Urinary bladder (tissue), 4 donors: ENCODE data around the gene TMEM178B. TPM values are rescaled to one million over a fixed set of nuclear protein-coding genes. Genes with fewer than 3 reads are reported as not detected.

Experiments used
- DNase-seq: peaks from one replicate; pipeline ENCODE4 v3.0.0-alpha.2; 2015; ENCODE audit errors: extremely low spot score
- H3K27ac ChIP-seq: one replicate; pipeline ENCODE4 v1.5.1; 2013; ENCODE audit warnings: low read depth, mild to moderate bottlenecking, moderate library complexity
- H3K36me3 ChIP-seq: one replicate; pipeline ENCODE4 v1.6.1; 2013; ENCODE audit warnings: mild to moderate bottlenecking, moderate library complexity; ENCODE audit not compliant: insufficient read depth
- H3K4me1 ChIP-seq: one replicate; pipeline ENCODE4 v1.6.1; 2013; ENCODE audit warnings: mild to moderate bottlenecking, moderate library complexity; ENCODE audit not compliant: insufficient read depth
- H3K4me3 ChIP-seq: one replicate; pipeline ENCODE4 v1.5.1; 2013; ENCODE audit warnings: low read depth, low read length
- WGBS: extraction: QIAGEN DNeasy Blood & Tissue Kit; methylation state at CpG from one replicate; pipeline ENCODE4 v1.1.7; 2013; 5-methylcytosine and 5-hydroxymethylcytosine counted together
- polyA plus RNA-seq: library from polyadenylated mRNA; stranded (reverse); fragments of 200-250 nt; gene quantifications from one replicate; pipeline ENCODE4 v1.2.3, GENCODE V29; 2013
- total RNA-seq: library from RNA; depleted of rRNA; stranded (reverse); fragments of >200 nt; gene quantifications from one replicate; pipeline ENCODE4 v1.2.3, GENCODE V29; 2014
- donor health status: healthy with polysubstance abuse.
- donor health status: healthy.

Gene TMEM178B
- total and polyA plus RNA-seq, 2 donors, result 0.57 to 2.0 TPM

DNA sequence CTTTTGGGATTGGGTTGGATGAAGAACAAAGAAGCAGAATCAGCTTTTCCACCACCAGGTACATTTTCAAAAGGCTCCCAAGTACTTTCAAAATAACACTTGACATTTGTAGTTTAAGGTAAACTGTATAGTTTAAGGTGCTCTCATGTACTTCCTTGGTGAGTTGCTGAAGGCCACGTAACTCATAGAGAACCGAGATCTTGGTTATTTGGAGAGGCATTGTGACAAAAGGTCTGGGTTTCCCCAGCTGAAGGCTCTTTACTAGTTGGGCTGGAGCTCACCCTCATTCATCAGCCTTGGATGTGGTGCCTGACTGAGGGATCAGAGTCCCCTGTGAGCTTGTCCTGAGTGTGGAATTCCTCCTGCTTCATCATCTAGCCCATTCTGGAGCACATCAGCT, 191.8 kb downstream of the TMEM178B start:
- WGBS, result 79% methylated on average over 2 of the region's 2 CpGs
- Histone ChIP-seq H3K36me3 (no peaks in the 10 kb centered on the region), H3K4me1 (no peaks in the 10 kb centered on the region), H3K27ac (no peak overlapping the region), H3K4me3 (no peak overlapping the region)
- no peak for DNase-seq

DNA sequence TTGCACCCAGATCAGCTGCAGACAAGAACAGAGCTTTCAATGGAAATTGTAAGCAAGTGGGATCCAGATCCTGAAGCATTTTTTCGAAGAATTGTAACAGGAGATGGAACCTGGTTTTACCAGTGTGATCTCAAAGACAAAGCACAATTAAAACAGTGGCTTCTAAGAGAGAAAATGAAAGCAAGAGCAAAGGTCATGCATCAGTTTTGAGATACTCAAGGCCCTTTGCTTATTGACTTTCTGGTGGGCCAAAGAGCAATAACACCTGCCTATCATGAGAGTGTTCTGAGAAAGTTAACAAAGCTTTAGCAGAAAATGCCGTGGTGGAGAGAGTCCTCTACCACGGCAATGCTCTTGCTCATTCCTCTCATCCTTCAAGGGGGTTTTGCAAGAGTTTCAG, 194.8 kb downstream of the TMEM178B start:
- no peak overlapping the region for H3K4me3 ChIP-seq
- H3K36me3 ChIP-seq, result no peaks in the 10 kb centered on the region
- H3K4me1 ChIP-seq, result no peaks in the 10 kb centered on the region
- 79% methylated on average over 3 of the region's 3 CpGs for WGBS
- DNase-seq, result no peak
- no peak overlapping the region for H3K27ac ChIP-seq

DNA sequence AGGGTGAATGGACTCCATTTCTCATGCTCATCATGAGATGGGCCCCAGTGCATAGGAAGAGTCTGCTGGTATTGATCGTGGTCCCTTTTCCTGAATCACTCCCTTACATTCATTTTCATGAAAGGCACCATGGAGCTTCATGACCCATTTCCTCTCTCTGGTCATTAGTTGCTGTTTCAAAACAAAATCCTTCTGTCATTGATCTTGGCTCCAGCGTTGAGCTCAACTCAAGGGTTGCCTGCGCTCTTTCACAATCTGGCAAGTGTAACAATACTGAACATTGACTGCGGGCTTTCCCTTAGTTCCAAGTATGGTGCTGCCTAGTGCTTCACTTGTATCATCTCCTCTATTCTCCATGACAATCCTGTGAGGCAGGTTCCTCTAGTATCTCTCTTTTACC, 197.6 kb downstream of the TMEM178B start:
- no peak overlapping the region for H3K4me3 ChIP-seq
- no peak overlapping the region for H3K27ac ChIP-seq
- no peak for DNase-seq
- 80% methylated on average over 4 of the region's 4 CpGs for WGBS
- no peaks in the 10 kb centered on the region for H3K36me3 ChIP-seq
- no peaks in the 10 kb centered on the region for H3K4me1 ChIP-seq

DNA sequence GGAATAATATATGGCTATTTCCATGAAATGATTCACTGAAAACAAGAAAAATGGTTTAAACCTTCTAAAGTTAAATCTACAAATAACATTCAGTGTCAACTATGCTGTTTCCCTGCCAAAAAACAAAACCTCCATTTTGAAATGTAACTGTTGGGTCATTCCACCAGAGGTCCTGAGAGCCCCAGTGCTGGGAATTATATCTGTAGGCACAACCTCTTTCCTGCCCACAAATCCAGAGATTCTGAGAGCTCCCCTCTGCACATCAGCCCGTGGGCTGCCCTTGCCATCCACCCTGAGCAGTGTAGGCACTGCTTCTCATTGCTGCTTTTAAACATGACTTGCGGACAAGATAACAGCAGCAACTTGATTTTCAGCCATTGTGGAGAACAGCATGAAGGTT, 198.6 kb downstream of the TMEM178B start:
- H3K4me1 ChIP-seq, result no peaks in the 10 kb centered on the region
- H3K4me3 ChIP-seq, result no peak overlapping the region
- WGBS, result 63% methylated on average over 2 of the region's 2 CpGs
- no peak overlapping the region for H3K27ac ChIP-seq
- H3K36me3 ChIP-seq, result no peaks in the 10 kb centered on the region
- no peak for DNase-seq

DNA sequence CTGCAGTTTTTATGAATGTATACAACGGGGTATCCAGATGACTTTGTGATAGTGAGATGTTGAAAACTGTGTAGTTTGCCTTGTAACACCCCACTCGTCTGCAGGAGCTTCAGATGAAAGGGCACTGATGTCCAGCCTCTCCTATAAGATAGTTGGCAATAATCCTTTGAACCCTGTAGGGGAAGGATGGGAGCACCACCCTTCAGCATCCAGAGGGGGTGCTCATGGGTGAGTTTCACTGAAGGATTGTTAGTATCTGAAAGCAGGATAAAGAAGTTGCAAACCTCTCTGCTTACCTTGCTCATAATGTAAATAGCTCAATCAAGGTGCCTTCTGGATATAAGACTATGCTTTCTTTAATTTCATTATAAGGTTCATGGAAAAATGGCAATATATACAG, 201.5 kb downstream of the TMEM178B start:
- Histone ChIP-seq H3K4me1 (no peaks in the 10 kb centered on the region), H3K36me3 (no peaks in the 10 kb centered on the region), H3K27ac (no peak overlapping the region), H3K4me3 (no peak overlapping the region)
- WGBS, result 56% methylated on average over 2 of the region's 2 CpGs
- no peak for DNase-seq

DNA sequence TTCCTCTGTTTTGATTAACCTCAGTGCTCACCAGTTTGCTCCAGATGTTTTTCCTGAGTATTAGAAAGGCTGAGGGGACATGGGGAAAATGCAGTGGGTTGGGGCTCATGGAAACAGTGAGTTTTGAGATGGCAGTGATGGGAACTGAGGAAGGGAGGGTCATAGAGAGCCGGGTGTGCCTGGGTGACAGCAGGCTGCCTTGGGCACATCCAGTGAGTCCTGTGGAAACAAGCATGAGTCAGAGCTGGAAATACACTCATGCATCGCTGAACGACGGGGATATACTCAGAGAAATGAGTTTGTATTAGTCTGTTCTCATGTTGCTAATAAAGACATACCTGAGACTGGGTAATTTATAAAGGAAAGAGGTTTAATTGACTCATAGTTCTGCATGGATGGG, 202.2 kb downstream of the TMEM178B start:
- Histone ChIP-seq H3K27ac (no peak overlapping the region), H3K4me1 (no peaks in the 10 kb centered on the region), H3K4me3 (no peak overlapping the region), H3K36me3 (no peaks in the 10 kb centered on the region)
- 77% methylated on average over 4 of the region's 4 CpGs for WGBS
- no peak for DNase-seq

DNA sequence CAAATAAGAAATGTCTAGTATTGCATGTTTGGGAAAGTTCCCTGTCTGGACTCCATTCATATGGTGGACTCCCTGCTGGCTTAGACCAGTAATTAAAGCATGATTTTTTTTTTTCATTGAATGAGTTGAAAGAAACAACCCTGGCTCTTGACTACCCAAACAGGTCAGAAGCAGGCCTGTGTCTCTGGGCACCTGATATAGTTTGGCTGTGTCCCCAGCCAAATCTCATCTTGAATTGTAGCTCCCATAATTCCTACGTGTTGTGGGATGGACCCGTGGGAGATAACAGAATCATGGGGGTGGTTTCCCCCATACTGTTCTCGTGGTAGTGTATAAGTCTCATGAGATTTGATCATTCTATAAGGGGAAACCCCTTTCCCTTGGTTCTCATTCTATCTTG, 206.2 kb downstream of the TMEM178B start:
- H3K27ac ChIP-seq, result no peak overlapping the region
- WGBS, result 75% methylated on average over 3 of the region's 3 CpGs
- H3K4me3 ChIP-seq, result no peak overlapping the region
- no peak for DNase-seq
- no peaks in the 10 kb centered on the region for H3K36me3 ChIP-seq
- no peaks in the 10 kb centered on the region for H3K4me1 ChIP-seq

DNA sequence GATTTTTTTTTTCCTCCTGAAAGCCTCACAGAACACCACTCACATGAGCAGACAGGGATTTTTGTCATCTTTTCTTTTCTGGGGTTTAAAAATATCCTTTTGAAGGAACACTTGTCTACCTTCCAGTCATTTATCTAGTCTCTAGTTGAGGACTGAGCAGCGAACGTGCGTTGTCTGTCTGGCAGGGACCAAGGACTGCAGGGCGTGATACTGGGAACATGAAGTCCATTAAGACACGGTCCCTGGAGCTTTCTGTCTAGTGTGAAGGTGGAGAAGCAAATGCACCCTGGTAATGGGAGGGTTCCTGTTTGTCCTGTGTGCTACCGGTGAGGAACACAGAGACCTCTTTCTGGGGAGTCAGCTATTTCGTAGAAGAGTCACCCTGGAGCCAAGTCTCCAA, 207.4 kb downstream of the TMEM178B start:
- Histone ChIP-seq H3K36me3 (no peaks in the 10 kb centered on the region), H3K27ac (no peak overlapping the region), H3K4me1 (no peaks in the 10 kb centered on the region), H3K4me3 (no peak overlapping the region)
- no peak for DNase-seq
- 84% methylated on average over 7 of the region's 7 CpGs for WGBS

DNA sequence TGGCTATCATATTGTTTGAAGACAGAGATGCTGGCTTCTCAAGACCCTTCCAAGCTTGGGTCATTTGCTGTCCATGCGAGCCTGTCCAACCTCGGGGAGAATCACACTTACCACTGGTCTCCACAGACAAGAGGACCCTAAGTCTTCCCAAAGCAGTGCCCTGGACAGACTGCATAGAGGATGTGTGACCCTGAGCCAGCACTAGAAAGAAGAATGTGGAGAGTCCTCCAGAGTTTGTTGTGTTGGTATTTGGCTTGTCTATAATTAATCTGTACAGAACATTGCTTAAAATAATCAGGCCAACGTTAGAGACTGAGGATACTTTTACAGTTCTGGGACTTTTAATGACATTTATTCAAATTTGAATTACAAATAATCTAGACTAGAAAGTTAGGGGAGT, 212.7 kb downstream of the TMEM178B start:
- DNase-seq, result no peak
- Histone ChIP-seq H3K4me3 (no peak overlapping the region), H3K27ac (no peak overlapping the region), H3K36me3 (no peaks in the 10 kb centered on the region), H3K4me1 (no peaks in the 10 kb centered on the region)
- WGBS, result 65% methylated on average over 3 of the region's 3 CpGs

DNA sequence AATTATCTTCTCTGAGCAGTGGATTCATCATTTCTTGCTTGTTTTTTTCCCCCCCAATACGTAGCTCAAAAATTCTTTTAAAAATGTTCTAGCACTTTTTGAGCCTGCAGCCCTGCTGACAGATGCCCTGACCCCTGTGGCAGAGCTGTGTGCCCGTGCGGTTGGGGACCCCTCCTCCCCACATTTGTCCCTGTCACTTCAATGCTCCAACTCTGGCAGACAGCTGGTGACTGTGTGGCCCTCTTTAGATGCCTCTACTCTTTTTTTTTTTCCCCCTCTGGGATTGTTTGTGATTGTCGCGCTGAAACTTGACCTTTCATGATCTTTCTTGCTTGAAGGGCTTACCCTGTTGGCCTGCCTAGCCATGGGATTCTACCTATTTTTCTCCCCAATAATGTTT, 214.1 kb downstream of the TMEM178B start:
- no peak for DNase-seq
- no peak overlapping the region for H3K27ac ChIP-seq
- 48% methylated on average over 5 of the region's 5 CpGs for WGBS

DNA sequence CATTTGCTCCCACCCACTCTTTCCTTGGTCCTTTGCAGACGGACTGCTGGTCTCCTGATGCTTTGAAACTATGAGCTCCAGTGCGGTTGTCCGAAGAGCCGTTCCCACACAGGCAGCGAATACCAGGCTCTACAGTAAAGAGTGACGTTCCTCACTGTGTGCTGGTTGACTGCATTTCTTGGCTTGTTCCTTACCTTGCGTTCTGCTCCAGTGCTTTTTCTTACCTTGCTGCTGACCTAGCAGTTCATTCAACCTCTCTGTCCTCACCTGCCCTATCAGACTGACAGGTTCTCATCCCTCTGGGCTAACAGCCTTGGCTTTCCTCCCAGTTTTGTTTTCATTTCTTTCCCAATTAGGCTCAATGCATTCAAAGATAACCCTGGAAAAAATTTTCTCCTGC, 214.8 kb downstream of the TMEM178B start:
- no peaks in the 10 kb centered on the region for H3K4me1 ChIP-seq
- no peak for DNase-seq
- H3K36me3 ChIP-seq, result no peaks in the 10 kb centered on the region
- H3K4me3 ChIP-seq, result no peak overlapping the region
- no peak overlapping the region for H3K27ac ChIP-seq
- WGBS, result 85% methylated on average over 7 of the region's 7 CpGs

More for the DNA sequence above, 214.1 kb downstream of the TMEM178B start:
- H3K36me3 ChIP-seq, result no peaks in the 10 kb centered on the region
- no peaks in the 10 kb centered on the region for H3K4me1 ChIP-seq
- no peak overlapping the region for H3K4me3 ChIP-seq

DNA sequence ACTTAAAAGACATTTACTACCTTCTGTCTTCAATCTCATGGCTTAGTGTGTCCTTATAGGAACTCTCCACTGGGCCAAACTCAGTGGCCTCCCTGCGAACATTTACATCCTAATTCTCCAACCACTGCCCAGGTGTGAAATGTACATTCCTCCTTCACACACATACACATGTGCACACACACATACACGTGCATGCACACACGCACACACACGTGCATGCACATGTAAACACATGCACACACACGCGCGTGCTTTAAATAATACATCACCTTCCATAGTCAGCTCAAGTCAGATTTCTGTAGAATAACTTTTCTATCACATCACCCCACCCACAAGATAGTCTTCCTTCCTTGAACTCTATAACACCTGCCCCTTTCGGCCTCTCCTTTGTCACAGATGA, 216.5 kb downstream of the TMEM178B start:
- Histone ChIP-seq H3K27ac (no peak overlapping the region), H3K4me1 (no peaks in the 10 kb centered on the region), H3K4me3 (no peak overlapping the region), H3K36me3 (no peaks in the 10 kb centered on the region)
- 90% methylated on average over 8 of the region's 8 CpGs for WGBS
- no peak for DNase-seq

DNA sequence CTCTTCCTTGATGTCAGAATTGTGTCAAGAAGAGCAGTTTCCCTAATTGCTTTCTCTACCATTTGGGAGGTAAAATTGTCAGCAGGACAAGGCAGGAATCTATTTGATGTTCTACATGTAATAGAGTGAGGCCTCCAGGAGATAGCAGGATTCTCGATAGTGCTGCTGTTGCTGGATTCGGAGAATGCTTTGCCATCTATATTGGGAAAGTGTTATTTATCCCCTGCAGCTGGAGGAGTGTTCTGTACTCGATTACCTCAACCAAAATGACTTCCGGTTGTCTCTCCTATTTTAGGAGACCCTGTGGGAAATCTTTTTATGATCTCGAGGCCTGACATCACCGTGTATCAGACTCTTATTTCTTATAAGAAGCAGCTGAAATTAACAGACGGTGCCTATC, 217.1 kb downstream of the TMEM178B start:
- no peak for DNase-seq
- Histone ChIP-seq H3K4me3 (no peak overlapping the region), H3K36me3 (no peaks in the 10 kb centered on the region), H3K4me1 (no peaks in the 10 kb centered on the region), H3K27ac (no peak overlapping the region)
- 76% methylated on average over 7 of the region's 7 CpGs for WGBS

DNA sequence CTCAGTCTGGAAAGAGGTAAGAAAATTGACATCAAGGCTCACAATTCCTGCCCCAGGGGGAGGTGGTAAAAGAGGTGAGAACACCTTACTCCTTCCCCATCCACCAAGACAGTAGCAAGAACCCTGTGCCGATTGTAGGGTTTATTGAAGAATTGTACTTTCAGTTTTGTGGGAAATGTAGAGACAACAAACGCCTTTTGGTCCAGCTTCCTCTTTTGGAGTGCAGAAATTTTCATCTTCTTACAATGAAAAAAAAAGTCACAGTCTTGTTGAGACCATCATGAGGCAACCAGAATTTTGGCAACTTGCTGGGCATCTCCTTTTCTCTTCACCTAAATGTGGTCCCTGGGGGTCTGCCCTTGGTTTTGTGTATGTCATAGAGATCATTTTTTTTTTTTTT, 217.7 kb downstream of the TMEM178B start:
- Histone ChIP-seq H3K27ac (no peak overlapping the region), H3K4me1 (no peaks in the 10 kb centered on the region), H3K4me3 (no peak overlapping the region), H3K36me3 (no peaks in the 10 kb centered on the region)
- no peak for DNase-seq
- 68% methylated on average over 2 of the region's 2 CpGs for WGBS

DNA sequence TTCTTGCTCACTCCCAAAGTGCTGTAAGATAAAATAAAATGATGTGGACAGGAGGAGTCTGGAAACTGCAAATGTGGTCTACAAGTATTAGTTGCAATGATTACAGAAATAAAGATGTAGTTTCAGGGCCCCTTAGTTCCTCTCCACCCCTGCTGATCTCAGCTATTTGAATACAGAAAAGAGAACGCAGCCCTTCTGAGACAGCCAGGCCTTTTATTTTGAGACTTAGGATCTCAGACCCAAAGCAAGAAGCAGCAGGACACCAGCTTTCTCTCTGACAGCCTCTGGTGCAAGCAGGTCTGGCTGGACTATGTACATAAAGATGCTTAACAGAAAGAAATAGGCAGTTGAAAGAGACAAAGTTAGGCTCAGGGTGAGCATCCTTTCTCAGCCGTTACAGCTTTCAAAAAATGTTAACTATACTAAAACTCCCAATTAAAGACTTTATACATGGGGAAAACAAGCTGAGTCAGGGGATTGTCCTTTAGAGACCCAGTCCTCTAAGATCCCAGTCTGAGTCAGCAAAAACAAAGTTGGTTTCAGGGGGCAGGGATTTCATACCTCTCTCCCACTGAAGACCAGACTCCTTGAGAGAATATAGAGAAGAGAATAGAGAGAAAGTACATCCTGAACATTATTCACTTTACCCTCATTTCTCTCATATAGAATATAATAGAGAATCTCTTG, 220.4 kb downstream of the TMEM178B start:
- DNase-seq, result no peak
- H3K4me3 ChIP-seq, result no peak overlapping the region
- H3K36me3 ChIP-seq, result no peaks in the 10 kb centered on the region
- H3K4me1 ChIP-seq, result no peaks in the 10 kb centered on the region
- H3K27ac ChIP-seq, result no peak overlapping the region
- 55% methylated on average over 2 of the region's 2 CpGs for WGBS
